HG03558 (cell line): ENCODE data around the gene GTSF1L.
"Not testable (repeated sequence)": the region's sequence is repeated elsewhere in the genome, so short reads cannot be mapped to it uniquely, and the experiment has no call there.

Experiments used
- ATAC-seq: cut with Tn5 transposase; IDR thresholded peaks from one replicate; pipeline ENCODE4 v1.9.1; 2021; ENCODE audit warnings: moderate number of reproducible peaks; ENCODE audit not compliant: unreplicated experiment; ENCODE audit errors: extremely low read depth

The GTSF1L gene

GRCh38 chr20:43726811-43727338 is at the start of gene GTSF1L:
TSS of gene GTSF1L (minus strand) at chr20:43727002. CDS start at chr20:43726694, 308 bp downstream.
- ATAC-seq, result no peak

- ATAC-seq, result no peak
Measured at GRCh38 chr20:43774754-43775153, 48.0 kb upstream of the GTSF1L start.

GRCh38 chr20:43771503-43772190 is 44.8 kb upstream of the GTSF1L start:
- ATAC-seq, result no peak

GRCh38 chr20:43770342-43770741 is 43.5 kb upstream of the GTSF1L start:
- ATAC-seq, result no peak

- no peak for ATAC-seq
Measured at GRCh38 chr20:43767686-43768474, 41.1 kb upstream of the GTSF1L start.

- no peak for ATAC-seq
Measured at GRCh38 chr20:43766917-43767316, 40.1 kb upstream of the GTSF1L start.

- ATAC-seq, result no peak
Measured at GRCh38 chr20:43766385-43766784, 39.6 kb upstream of the GTSF1L start.

- ATAC-seq, result no peak
Measured at GRCh38 chr20:43765916-43766315, 39.1 kb upstream of the GTSF1L start.

- ATAC-seq, result no peak
Measured at GRCh38 chr20:43762911-43763310, 36.1 kb upstream of the GTSF1L start.

GRCh38 chr20:43761386-43762340 is 34.9 kb upstream of the GTSF1L start:
- no peak for ATAC-seq

GRCh38 chr20:43757888-43758287 is 31.1 kb upstream of the GTSF1L start:
- not testable (repeated sequence) for ATAC-seq

- ATAC-seq, result no peak
Measured at GRCh38 chr20:43755851-43756250, 29.0 kb upstream of the GTSF1L start.

GRCh38 chr20:43755390-43755789 is 28.6 kb upstream of the GTSF1L start:
- ATAC-seq, result no peak

GRCh38 chr20:43752561-43753301 is 25.9 kb upstream of the GTSF1L start:
- peak; percentile 32 for ATAC-seq

- no peak for ATAC-seq
Measured at GRCh38 chr20:43752051-43752360, 25.2 kb upstream of the GTSF1L start.

- ATAC-seq, result peak; percentile 58
Measured at GRCh38 chr20:43751167-43752050, 24.6 kb upstream of the GTSF1L start.

- ATAC-seq, result no peak
Measured at GRCh38 chr20:43750774-43751166, 24.0 kb upstream of the GTSF1L start.

- no peak for ATAC-seq
Measured at GRCh38 chr20:43749734-43750294, 23.0 kb upstream of the GTSF1L start.

GRCh38 chr20:43748274-43748673 is 21.5 kb upstream of the GTSF1L start:
- ATAC-seq, result no peak
